Measurements from ENCODE around the gene ANK3. TPM values are rescaled to one million over a fixed set of nuclear protein-coding genes. Genes with fewer than 3 reads are reported as not detected.

ANK3 gene
- total RNA-seq, 1 experiment from 2014 or later: 6.7 TPM

DNA sequence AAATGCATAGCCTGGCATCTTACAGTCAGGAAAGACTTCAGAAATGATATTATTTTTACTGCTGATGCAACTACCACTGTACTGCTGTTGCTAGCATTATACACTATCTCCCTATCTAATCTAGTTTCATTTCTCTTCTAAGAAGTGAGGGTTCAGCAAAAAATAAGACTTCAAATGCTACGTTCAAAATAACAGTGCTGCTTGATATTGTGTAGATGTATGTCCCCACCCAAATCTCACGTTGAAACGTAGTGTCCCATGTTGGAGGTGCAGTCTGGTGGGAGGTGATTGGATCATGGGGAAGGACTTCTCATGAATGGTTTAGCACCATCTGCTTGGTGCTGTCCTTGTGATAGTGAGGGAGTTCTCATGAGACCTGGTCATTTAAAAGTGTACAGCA, 129.4 kb downstream of the ANK3 start:
- intact Hi-C loops (cut with micrococcal nuclease): no loop called here
- POLR2A ChIA-PET: interaction anchor here (0.5 kb wide), 1 partner anchor 369 kb away, joined by 3 read pairs; no protein-coding TSS in a partner anchor
- Mint-ChIP-seq H3K4me1 (ENCODE audit: insufficient read depth, unreplicated experiment) (no peaks in the 10 kb centered on the region), H3K9me3 (ENCODE audit: unreplicated experiment) (no peaks in the 10 kb centered on the region), H3K4me3 (ENCODE audit: unreplicated experiment) (no peak overlapping the region), H3K36me3 (ENCODE audit: insufficient read depth, unreplicated experiment) (no peaks in the 10 kb centered on the region), H3K27me3 (ENCODE audit: insufficient read depth, unreplicated experiment) (no peaks in the 10 kb centered on the region), H3K27ac (ENCODE audit: low read depth, unreplicated experiment) (no peak overlapping the region)
- BruUV-seq (replicated peaks): no TSS peak
- CTCF ChIA-PET: interaction anchor here (0.6 to 1.0 kb wide), 3 partner anchors 10 to 75 kb away, joined by 3 to 6 read pairs (median 4); no protein-coding TSS in a partner anchor
- TF ChIP-seq, protein P1, sequence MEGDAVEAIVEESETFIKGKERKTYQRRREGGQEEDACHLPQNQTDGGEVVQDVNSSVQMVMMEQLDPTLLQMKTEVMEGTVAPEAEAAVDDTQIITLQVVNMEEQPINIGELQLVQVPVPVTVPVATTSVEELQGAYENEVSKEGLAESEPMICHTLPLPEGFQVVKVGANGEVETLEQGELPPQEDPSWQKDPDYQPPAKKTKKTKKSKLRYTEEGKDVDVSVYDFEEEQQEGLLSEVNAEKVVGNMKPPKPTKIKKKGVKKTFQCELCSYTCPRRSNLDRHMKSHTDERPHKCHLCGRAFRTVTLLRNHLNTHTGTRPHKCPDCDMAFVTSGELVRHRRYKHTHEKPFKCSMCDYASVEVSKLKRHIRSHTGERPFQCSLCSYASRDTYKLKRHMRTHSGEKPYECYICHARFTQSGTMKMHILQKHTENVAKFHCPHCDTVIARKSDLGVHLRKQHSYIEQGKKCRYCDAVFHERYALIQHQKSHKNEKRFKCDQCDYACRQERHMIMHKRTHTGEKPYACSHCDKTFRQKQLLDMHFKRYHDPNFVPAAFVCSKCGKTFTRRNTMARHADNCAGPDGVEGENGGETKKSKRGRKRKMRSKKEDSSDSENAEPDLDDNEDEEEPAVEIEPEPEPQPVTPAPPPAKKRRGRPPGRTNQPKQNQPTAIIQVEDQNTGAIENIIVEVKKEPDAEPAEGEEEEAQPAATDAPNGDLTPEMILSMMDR (IDR thresholded peaks at IDR 0.05; ENCODE audit: unreplicated experiment): no peak
- DNase-seq (ENCODE audit: unreplicated experiment): no peak

- H3K27me3 Mint-ChIP-seq (ENCODE audit: insufficient read depth, unreplicated experiment): no peaks in the 10 kb centered on the region
- intact Hi-C loops (cut with micrococcal nuclease): no loop called here
- H3K4me3 Mint-ChIP-seq (ENCODE audit: unreplicated experiment): no peak overlapping the region
- BruUV-seq (replicated peaks): no TSS peak
- H3K36me3 Mint-ChIP-seq (ENCODE audit: insufficient read depth, unreplicated experiment): peaks cover 7% of the 10 kb centered on the region
- H3K4me1 Mint-ChIP-seq (ENCODE audit: insufficient read depth, unreplicated experiment): no peaks in the 10 kb centered on the region
- no peak overlapping the region for H3K27ac Mint-ChIP-seq (ENCODE audit: low read depth, unreplicated experiment)
- TF ChIP-seq, protein P1 (IDR thresholded peaks at IDR 0.05; ENCODE audit: unreplicated experiment): no peak
- no peak for DNase-seq (ENCODE audit: unreplicated experiment)
- POLR2A ChIA-PET: interaction anchor here (1.2 kb wide), 1 partner anchor 180 kb away, joined by 4 read pairs; no protein-coding TSS in a partner anchor
- no peaks in the 10 kb centered on the region for H3K9me3 Mint-ChIP-seq (ENCODE audit: unreplicated experiment)
- CTCF ChIA-PET: no interaction called here
Observed at GRCh38 chr10:60258429-60258797, 131.3 kb downstream of the ANK3 start.

DNA sequence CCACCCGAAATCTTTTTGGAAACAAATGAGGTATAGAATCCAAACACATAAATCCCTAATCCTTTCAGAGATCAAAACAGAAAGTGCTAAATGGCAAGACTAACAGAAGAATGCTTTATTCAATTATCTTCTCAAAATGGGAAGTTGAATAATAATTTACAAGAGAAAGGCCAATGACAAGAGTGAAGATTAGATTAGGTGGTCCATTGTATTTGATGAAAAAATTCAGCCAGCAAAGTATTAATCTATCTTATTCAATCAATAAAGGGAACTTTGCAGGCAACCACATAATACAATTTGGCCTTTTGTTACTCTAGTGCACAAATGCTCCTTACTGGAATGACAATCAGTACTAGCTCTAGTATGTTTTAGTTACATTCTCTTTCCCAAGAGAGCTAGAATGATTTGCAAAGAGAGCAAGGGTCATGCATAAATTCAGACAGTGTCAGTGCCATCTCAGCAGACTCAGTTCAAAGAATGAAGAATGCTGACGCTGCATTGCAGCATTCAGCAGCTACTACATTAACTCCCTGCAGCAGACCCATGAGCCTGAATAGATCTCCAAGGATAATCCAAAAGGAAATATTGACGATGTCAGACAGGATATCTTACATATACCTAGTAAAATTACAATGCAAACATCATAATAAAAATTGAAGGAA, 131.8 kb downstream of the ANK3 start:
- peaks cover 7% of the 10 kb centered on the region for H3K36me3 Mint-ChIP-seq (ENCODE audit: insufficient read depth, unreplicated experiment)
- CTCF ChIA-PET: no interaction called here
- no peak overlapping the region for H3K27ac Mint-ChIP-seq (ENCODE audit: low read depth, unreplicated experiment)

DNA sequence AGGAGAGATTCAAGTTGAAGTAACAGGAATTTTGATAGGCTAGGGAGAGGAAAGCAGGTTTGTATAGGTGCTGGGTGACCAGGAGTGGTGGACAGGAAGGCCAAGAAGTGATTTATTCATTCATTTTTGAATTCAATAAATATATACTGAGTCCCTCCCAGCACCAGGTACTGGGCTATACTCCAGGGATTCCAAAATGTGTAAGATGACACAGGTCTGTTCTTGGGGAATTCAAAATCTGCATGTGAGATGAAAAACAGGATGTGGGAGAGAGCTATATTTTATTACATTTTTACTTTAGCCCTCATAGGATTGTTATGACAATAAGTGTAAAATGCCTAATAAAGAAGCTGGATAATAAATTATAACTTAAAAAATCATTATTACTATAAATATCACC, 134.9 kb downstream of the ANK3 start:
- Mint-ChIP-seq H3K27ac (ENCODE audit: low read depth, unreplicated experiment) (no peak overlapping the region), H3K4me3 (ENCODE audit: unreplicated experiment) (no peak overlapping the region), H3K9me3 (ENCODE audit: unreplicated experiment) (no peaks in the 10 kb centered on the region), H3K4me1 (ENCODE audit: insufficient read depth, unreplicated experiment) (no peaks in the 10 kb centered on the region), H3K36me3 (ENCODE audit: insufficient read depth, unreplicated experiment) (peaks cover 7% of the 10 kb centered on the region), H3K27me3 (ENCODE audit: insufficient read depth, unreplicated experiment) (no peaks in the 10 kb centered on the region)
- ChIA-PET CTCF (no interaction called here), POLR2A (no interaction called here)
- no peak for DNase-seq (ENCODE audit: unreplicated experiment)
- intact Hi-C loops (cut with micrococcal nuclease): no loop called here
- TF ChIP-seq, protein P1 (IDR thresholded peaks at IDR 0.05; ENCODE audit: unreplicated experiment): no peak
- no TSS peak for BruUV-seq (replicated peaks)

More for the DNA sequence above, 131.8 kb downstream of the ANK3 start:
- intact Hi-C loops (cut with micrococcal nuclease): no loop called here
- Mint-ChIP-seq H3K4me1 (ENCODE audit: insufficient read depth, unreplicated experiment) (no peaks in the 10 kb centered on the region), H3K9me3 (ENCODE audit: unreplicated experiment) (no peaks in the 10 kb centered on the region), H3K4me3 (ENCODE audit: unreplicated experiment) (no peak overlapping the region), H3K27me3 (ENCODE audit: insufficient read depth, unreplicated experiment) (no peaks in the 10 kb centered on the region)
- no peak for DNase-seq (ENCODE audit: unreplicated experiment)
- no TSS peak for BruUV-seq (replicated peaks)
- TF ChIP-seq, protein P1 (IDR thresholded peaks at IDR 0.05; ENCODE audit: unreplicated experiment): no peak
- POLR2A ChIA-PET: no interaction called here

Measured in MCF 10A (cell line).